Epithelial cell of esophagus (primary cell): ENCODE results near the gene C11orf21.
A peak's percentile ranks its signal among the peaks of the same experiment; 100 is the strongest.

Experiments used
- DNase-seq: peaks from one replicate; pipeline ENCODE4 v3.0.0; 2010; ENCODE audit warnings: low read depth
- H3K4me3 ChIP-seq: 2 replicates; pipeline ENCODE4 v1.5.1; 2011; ENCODE audit warnings: mild to moderate bottlenecking, low read length, control low read depth
- CTCF ChIP-seq: IDR thresholded peaks from 2 replicates; pipeline ENCODE4 v1.5.1; 2011; ENCODE audit warnings: low read depth, mild to moderate bottlenecking, low read length, control low read depth, inconsistent platforms; ENCODE audit not compliant: insufficient read depth; ENCODE audit errors: missing control alignments

C11orf21 gene

GRCh38 chr11:2259897-2260451 is 41.7 kb downstream of the C11orf21 start:
- no peak for DNase-seq
- TF ChIP-seq CTCF: no peak
- no peak overlapping the region for H3K4me3 ChIP-seq

- no peak for TF ChIP-seq CTCF
- DNase-seq: no peak
These were observed 42.3 kb downstream of the C11orf21 start for GRCh38 chr11:2259466-2259830.

GRCh38 chr11:2258501-2259465 is 42.9 kb downstream of the C11orf21 start:
- no peak for TF ChIP-seq CTCF
- DNase-seq: no peak
- H3K4me3 ChIP-seq: no peak overlapping the region

More at GRCh38 chr11:2259466-2259830, 42.3 kb downstream of the C11orf21 start:
- H3K4me3 ChIP-seq: no peak overlapping the region

- DNase-seq: peak; percentile 88
- H3K4me3 ChIP-seq: no peak overlapping the region
- no peak for TF ChIP-seq CTCF
These were observed 44.6 kb downstream of the C11orf21 start for GRCh38 chr11:2256951-2257700.

GRCh38 chr11:2256293-2256913 is 45.3 kb downstream of the C11orf21 start:
- DNase-seq: peak; percentile 92
- no peak overlapping the region for H3K4me3 ChIP-seq
- no peak for TF ChIP-seq CTCF

GRCh38 chr11:2252018-2252417 is 49.7 kb downstream of the C11orf21 start:
- DNase-seq: no peak
- TF ChIP-seq CTCF: no peak
- no peak overlapping the region for H3K4me3 ChIP-seq
